Mucosa of stomach (tissue), 1 donor: ENCODE measurements around the gene FBXL3.
"Not testable (repeated sequence)": the region's sequence is repeated elsewhere in the genome, so short reads cannot be mapped to it uniquely, and the experiment has no call there.

Experiments
- H3K27me3 ChIP-seq: one replicate; pipeline ENCODE4 v1.7.0; 2013; ENCODE audit warnings: mild to moderate bottlenecking, low read length; ENCODE audit not compliant: control insufficient read depth, insufficient read depth
- H3K36me3 ChIP-seq: one replicate; pipeline ENCODE4 v1.7.0; 2013; ENCODE audit warnings: low read length; ENCODE audit not compliant: control insufficient read depth, insufficient read depth
- H3K4me1 ChIP-seq: one replicate; pipeline ENCODE4 v1.7.0; 2013; ENCODE audit warnings: mild to moderate bottlenecking, low read length; ENCODE audit not compliant: control insufficient read depth, insufficient read depth
- H3K4me3 ChIP-seq: one replicate; pipeline ENCODE4 v1.7.0; 2013; ENCODE audit warnings: low read length
- H3K9ac ChIP-seq: one replicate; pipeline ENCODE4 v1.7.0; 2013; ENCODE audit warnings: mild to moderate bottlenecking, low read length, moderate library complexity
- H3K9me3 ChIP-seq: one replicate; pipeline ENCODE4 v1.7.0; 2013; ENCODE audit warnings: mild to moderate bottlenecking, low read length, moderate library complexity; ENCODE audit not compliant: control insufficient read depth
- donor health status: Pancreatic carcinoma.

FBXL3 gene

GRCh38 chr13:76974618-76974975 is 52.4 kb downstream of the FBXL3 start:
- no peak overlapping the region for H3K4me3 ChIP-seq
- H3K9ac ChIP-seq, result no peak overlapping the region
- H3K27me3 ChIP-seq, result peaks cover 5% of the 10 kb centered on the region
- H3K9me3 ChIP-seq, result no peaks in the 10 kb centered on the region
- H3K4me1 ChIP-seq, result no peaks in the 10 kb centered on the region
- no peaks in the 10 kb centered on the region for H3K36me3 ChIP-seq

GRCh38 chr13:76973920-76974617 is 52.9 kb downstream of the FBXL3 start:
- Histone ChIP-seq H3K4me1 (no peaks in the 10 kb centered on the region), H3K27me3 (peaks cover 5% of the 10 kb centered on the region), H3K9me3 (no peaks in the 10 kb centered on the region), H3K4me3 (no peak overlapping the region), H3K36me3 (no peaks in the 10 kb centered on the region), H3K9ac (no peak overlapping the region)

GRCh38 chr13:76971851-76972829 is 54.8 kb downstream of the FBXL3 start:
- Histone ChIP-seq H3K36me3 (no peaks in the 10 kb centered on the region), H3K27me3 (peaks cover 2% of the 10 kb centered on the region), H3K4me3 (no peak overlapping the region), H3K9ac (no peak overlapping the region), H3K4me1 (no peaks in the 10 kb centered on the region), H3K9me3 (no peaks in the 10 kb centered on the region)

- H3K9me3 ChIP-seq, result no peaks in the 10 kb centered on the region
- H3K4me3 ChIP-seq, result no peak overlapping the region
- H3K36me3 ChIP-seq, result no peaks in the 10 kb centered on the region
- H3K4me1 ChIP-seq, result peaks cover 6% of the 10 kb centered on the region
- no peaks in the 10 kb centered on the region for H3K27me3 ChIP-seq
- H3K9ac ChIP-seq, result no peak overlapping the region
These were observed 55.7 kb downstream of the FBXL3 start for GRCh38 chr13:76971215-76971614.

GRCh38 chr13:76969488-76970365 is 57.2 kb downstream of the FBXL3 start:
- Histone ChIP-seq H3K36me3 (no peaks in the 10 kb centered on the region), H3K9ac (no peak overlapping the region), H3K27me3 (no peaks in the 10 kb centered on the region), H3K4me3 (no peak overlapping the region), H3K4me1 (peaks cover 14% of the 10 kb centered on the region), H3K9me3 (no peaks in the 10 kb centered on the region)

GRCh38 chr13:76968041-76968440 is 58.9 kb downstream of the FBXL3 start:
- H3K4me3 ChIP-seq, result no peak overlapping the region
- no peak overlapping the region for H3K9ac ChIP-seq
- H3K9me3 ChIP-seq, result no peaks in the 10 kb centered on the region
- H3K4me1 ChIP-seq, result peaks cover 14% of the 10 kb centered on the region
- H3K36me3 ChIP-seq, result no peaks in the 10 kb centered on the region
- no peaks in the 10 kb centered on the region for H3K27me3 ChIP-seq

- Histone ChIP-seq H3K27me3 (no peaks in the 10 kb centered on the region), H3K9ac (no peak overlapping the region), H3K9me3 (no peaks in the 10 kb centered on the region), H3K36me3 (no peaks in the 10 kb centered on the region), H3K4me1 (peaks cover 14% of the 10 kb centered on the region), H3K4me3 (no peak overlapping the region)
These were observed 59.9 kb downstream of the FBXL3 start for GRCh38 chr13:76967031-76967430.

- H3K4me1 ChIP-seq, result peaks cover 14% of the 10 kb centered on the region
- no peak overlapping the region for H3K4me3 ChIP-seq
- no peaks in the 10 kb centered on the region for H3K27me3 ChIP-seq
- H3K9ac ChIP-seq, result no peak overlapping the region
- H3K9me3 ChIP-seq, result no peaks in the 10 kb centered on the region
- no peaks in the 10 kb centered on the region for H3K36me3 ChIP-seq
These were observed 61.1 kb downstream of the FBXL3 start for GRCh38 chr13:76965759-76966421.

- not testable (repeated sequence) for H3K9ac ChIP-seq, H3K9me3 ChIP-seq, H3K36me3 ChIP-seq, H3K27me3 ChIP-seq, H3K4me3 ChIP-seq, H3K4me1 ChIP-seq
These were observed 67.2 kb downstream of the FBXL3 start for GRCh38 chr13:76959734-76960133.

- no peaks in the 10 kb centered on the region for H3K36me3 ChIP-seq
- no peak overlapping the region for H3K4me3 ChIP-seq
- no peaks in the 10 kb centered on the region for H3K4me1 ChIP-seq
- no peak overlapping the region for H3K9ac ChIP-seq
- no peaks in the 10 kb centered on the region for H3K27me3 ChIP-seq
- H3K9me3 ChIP-seq, result no peaks in the 10 kb centered on the region
These were observed 68.0 kb downstream of the FBXL3 start for GRCh38 chr13:76958841-76959432.

GRCh38 chr13:76955661-76956060 is 71.3 kb downstream of the FBXL3 start:
- Histone ChIP-seq H3K4me1 (no peaks in the 10 kb centered on the region), H3K9me3 (no peaks in the 10 kb centered on the region), H3K36me3 (no peaks in the 10 kb centered on the region), H3K4me3 (no peak overlapping the region), H3K9ac (no peak overlapping the region), H3K27me3 (no peaks in the 10 kb centered on the region)
